Hematopoietic multipotent progenitor cell treated with erythropoietin and hydrocortisone succinate and interleukin-3 and kit ligand, for 15 days (in vitro differentiated cells): Measurements from ENCODE around the gene DCLK3.

Experiments
- DNase-seq: peaks from one replicate; pipeline ENCODE4 v3.0.0-alpha.2; 2015; ENCODE audit warnings: low spot score

Gene DCLK3

DNA sequence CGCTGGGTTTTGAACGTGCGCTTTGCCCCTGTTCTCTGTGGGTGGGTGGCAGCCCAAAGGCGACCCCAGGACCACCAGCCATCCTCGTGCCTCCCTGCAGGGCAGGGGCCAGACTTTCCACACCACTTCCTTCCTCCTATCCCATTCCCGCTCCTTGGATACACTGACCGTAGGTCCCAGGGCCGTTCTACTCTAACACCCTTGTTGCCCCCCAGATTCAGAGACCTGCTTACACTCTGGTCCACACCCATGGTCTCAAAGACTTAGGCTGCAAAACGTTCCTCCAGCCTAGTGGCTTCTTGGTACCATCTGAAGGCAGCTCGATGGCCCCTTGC lies 318 bp upstream of the DCLK3 start:
- DNase-seq = no peak

DNA sequence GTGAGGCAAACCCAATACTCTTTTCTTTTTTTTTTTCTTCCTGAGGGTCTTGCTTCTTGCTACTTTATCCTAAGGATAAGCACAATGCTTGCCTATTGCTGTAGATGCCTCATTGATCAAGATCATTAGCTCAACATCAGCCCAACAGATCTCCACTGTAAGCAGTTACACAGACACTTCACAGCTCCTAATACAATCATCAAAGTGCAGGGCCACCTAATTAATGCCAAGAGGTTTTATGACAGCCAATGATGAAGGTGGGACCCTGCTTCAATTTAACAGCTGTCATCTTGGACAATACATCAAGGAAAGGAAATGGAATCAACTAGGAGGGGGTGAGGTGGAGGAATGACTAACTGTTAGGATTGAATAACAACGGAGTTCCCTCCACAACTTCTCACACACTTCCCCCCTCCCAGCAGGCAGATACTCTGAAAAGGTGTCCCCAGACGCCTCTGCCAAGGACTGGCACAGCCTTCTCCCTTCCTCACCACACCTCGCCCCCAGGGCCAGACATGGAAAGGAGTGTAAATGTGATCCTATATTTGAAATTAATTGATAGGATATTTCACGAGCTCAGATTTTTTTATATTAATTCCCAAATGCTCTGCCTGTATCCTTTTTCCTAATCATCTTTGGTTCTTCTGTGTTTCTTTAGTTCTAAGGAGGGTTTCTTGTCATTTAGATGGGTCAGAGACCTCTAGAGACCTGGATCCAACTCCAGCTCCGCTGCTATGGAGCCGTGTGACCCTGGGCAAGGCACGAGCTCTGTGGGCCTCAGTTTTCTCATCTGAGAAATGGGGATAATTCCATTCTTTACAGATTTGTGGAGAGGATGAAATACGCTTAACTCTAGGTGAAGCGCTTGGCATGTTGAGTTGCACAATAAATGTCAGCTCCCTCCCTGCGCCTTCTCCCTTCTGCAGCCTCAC lies 1.2 kb downstream of the DCLK3 start:
- DNase-seq = no peak

DNA sequence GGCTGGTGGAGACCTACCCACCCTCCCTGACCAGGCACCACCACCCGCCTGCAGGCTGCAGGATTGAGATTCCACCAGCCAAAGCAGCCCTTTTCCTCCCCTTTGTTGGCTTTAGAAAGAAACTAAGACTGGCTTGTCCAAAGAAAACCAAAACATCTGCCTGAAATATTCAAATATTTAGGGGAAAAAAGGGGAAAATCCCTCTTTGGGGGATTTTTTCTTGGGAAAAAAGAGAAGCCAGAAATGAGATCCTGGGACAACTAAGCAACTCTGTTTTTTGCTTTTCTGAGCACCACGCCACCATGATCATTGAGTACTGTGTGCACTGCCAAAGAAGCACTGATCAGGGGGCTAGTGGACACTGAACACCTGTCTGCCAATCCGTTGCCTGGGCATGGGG lies 2.6 kb downstream of the DCLK3 start:
- DNase-seq = no peak

DNA sequence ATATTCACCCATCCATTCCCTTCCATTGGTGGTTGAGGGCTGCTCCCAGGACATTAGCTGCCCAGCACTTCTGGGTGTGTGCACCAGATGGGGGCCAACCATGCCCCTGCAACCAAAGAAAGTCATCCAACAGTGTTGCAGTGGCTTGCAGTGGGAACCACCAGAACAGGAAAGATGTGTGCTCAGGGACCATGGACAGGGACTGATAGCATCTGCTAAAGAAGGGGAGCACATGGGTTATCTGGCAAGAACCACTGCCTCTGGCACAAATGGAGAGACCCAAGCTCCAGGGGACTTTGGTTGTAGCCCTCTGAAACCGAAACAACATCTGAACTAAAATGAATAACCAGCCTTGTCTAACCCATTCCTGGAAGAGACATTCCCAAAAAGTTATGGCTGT lies 8.1 kb downstream of the DCLK3 start:
- DNase-seq = no peak

DNA sequence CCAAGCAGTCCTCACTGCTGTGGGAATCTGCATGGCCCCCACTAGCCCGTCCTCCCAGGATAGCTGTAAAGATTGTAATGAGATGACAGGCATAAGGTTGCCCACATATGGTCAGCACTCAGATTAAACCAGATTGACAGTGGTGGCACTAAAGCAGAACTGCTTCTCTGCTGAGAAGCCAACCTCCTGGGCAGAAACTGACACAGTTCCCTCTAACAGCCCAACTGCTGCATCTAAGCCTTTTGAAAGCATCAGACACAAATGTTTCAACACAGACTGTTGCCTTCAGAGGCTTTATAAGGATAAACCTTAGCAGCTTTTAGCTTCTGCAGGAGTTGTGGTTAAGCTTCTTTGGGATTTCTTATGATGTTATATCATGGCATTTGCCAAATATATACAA lies 13.0 kb downstream of the DCLK3 start:
- no peak for DNase-seq

DNA sequence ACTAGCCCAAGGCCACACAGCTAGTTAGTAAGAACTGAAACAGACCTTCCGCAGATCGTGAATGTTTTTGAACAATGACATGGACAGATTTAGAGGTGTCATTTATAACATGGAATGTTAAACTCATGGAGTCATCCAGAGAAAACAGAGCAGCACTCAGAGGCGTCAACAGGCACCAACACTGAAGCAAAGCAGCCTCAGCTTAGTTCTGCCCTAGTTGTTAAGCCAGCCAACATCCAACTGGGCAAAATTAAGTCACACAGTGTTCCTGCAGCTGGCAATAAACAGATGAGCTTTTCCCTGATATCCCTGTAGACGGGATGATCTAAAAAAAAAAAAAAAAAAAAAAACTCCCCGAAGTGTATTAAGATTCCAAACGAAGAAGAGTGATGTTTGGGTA lies 13.6 kb downstream of the DCLK3 start:
- no peak for DNase-seq

DNA sequence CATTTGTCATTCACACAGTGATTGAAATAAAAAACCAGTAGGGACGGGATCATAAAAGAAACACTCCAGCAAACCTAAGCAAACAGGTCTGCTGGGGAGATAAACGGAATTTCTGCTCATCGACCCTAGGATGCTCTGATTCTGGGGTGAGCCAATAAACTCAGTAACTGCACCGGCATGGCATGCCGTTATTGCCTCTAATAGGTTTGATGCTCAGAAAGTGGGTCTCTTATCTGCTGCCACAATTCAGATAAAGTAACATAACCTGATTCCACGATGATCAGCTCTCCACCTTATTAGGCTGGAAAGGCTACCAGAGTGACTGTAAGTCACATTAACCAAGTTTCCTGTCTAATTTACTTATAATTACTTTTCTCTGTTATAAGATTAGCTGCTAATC lies 19.6 kb downstream of the DCLK3 start:
- no peak for DNase-seq

DNA sequence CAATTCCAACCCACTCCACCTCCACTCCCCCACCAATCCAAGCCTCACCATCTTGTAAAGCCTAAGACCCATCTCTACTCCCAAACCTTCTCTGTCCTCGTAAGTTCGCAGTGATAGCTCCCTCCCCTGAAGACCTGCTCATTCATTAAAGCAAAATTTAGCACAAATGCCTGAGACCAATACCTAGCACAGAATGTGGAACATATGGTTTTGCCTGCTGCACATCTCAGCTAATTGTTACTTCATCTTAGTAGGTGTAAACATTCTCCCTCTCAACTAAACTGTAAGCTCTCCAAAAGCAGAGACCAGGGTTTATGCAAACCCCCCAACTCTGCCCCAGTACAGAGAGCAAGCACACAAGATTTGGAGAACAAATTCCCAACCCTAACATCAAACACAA lies 20.5 kb downstream of the DCLK3 start:
- DNase-seq = no peak

DNA sequence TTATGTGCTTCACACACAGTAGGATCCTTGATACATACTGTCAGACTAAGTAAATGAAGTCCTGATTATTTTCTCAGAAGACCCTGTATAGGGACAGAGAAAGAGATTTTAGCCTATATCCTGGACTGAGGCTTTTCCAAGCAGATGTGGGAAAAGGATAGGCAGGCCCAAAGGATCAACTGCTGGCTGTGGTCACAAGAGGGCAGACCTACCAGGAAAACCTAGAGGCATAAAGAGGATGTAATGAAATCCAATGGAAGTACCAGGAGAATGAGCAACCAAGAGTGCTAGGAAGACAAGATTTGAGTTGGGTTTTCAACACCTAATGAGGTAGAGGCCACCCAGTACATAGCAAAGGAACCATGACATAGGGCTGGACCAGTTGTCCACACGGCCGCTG lies 23.1 kb downstream of the DCLK3 start:
- no peak for DNase-seq

DNA sequence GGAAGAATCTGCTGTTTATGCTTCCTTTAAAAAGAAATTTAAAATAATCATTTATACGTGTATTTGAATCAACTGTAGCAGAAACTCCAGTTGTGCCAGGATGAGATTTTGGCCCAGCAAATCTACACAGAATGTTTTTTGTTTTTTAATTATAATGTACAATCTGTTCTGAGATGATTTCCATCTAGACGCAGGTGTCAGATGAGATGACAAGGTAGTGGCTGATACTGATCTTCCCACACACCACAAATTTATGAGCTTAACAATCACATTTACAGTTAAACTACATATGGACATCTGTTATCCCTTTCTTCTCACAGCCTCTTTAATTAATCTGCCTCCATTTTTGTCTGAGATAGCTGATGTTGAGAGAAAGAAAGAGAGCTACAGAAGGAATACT lies 23.6 kb downstream of the DCLK3 start:
- no peak for DNase-seq

DNA sequence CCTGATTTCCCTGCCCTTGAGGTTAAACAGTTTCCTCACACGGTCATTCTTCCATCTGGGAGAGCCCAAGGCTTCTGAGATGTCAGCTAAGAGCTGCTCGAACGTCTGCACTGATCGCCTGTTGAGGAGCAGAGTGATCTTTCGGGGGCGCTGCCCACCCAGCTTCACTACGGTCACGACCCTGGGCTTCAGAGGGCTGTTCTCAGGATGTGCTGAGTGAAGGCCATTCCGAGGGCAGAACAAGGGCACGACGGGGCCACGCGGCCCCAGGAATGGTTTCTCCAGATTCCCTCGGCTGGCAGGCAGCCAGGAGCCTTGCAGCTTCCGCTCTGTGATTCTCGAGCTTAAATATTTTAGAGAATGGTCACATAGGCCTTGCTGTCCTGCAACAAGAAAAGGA lies 25.7 kb downstream of the DCLK3 start:
- no peak for DNase-seq

DNA sequence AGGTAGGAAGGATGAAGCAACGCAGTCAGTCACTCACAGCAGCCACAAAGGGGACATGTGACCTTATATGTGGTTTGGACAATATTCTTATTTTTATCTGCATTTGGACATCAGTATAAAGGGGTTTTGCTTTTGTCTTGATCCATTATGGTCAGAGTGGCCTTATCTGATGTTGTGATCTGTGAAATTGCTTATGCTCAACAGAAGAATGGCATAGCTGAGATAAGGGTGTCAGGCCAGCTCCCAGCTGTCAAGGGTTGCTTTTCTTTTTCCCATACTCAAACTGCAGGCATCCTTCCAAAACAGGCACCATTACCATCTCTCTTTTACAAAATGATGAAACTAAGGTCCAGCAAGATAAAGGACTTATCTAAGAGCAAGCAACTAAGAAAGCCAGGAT lies 28.1 kb downstream of the DCLK3 start:
- no peak for DNase-seq

DNA sequence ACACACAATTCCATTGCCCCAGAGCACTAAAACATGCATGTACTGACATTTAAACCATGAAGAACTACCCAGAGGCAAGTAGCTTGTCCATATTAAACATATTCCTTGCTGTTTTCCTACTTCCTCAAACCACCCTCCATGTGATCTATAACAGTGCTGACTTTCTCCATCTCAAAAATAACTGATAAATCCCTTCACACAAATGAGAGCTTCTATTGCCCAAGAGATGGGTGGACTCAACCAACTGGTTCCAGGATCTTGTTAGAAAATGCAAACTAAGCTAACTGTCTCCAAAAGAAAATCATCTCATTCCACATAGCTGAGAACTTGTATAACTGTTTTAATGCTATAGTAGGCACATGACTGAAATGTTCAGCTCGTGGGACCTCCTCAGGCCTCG lies 29.6 kb downstream of the DCLK3 start:
- no peak for DNase-seq

DNA sequence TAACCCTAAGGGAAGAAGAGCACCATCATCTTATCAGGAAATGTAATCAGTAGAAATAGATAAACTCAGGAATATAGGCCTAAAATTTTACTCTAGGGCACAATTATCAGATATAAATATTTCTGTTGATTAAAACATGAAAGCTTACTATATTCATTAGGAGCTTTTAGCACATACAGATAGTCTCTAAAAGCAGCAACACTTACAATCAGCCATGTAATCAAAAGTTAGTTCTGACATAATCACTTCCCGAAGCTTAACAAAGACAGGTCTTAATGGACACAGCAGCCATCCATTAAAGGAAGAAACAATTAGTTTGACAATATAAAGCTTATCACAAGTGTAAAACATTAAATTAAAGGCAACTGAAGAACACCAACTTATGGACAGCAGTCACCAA lies 30.6 kb downstream of the DCLK3 start:
- DNase-seq = no peak

DNA sequence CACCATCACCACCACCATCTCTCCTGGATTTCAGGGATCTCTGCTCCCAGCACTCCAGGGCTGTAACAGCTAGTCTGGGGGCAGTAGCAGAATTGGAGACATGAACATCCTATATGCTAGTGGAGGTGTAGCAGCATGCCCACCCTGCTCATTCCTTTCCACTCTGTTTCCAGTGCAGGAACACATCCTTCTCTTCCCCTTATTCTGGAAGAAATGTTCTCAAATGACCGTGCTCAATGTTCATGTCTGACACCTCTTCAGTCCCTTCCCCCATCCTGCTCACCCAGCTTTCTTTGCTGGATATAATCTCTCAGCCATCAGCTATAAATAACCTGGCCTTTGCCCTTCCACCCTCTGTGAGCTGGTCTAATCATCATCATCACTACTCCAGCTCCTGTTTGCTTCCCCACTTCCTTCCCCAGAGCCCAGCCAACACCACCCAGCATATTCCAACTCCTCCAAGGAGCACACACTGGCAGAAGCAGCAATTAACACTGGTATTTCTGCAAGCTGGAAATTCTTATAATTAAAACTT lies 31.1 kb downstream of the DCLK3 start:
- DNase-seq = no peak

DNA sequence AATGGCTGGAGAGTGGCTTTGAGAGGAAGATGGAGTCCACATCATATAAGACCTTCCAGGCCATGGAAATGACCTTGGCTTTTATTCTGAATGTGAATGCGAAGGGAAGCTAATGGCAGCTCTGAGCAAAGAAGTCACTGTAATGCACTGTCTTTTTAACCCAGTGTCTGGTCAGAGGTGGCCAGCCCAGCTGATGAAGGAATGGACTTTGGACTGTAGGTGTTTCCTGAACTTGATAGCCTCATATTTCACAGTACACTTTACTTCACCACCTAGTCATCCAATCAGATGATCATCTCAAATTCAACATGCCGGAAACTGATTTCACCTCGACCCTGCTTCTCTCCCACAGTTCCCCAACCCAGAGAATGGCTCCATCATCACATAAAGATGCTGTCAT lies 33.4 kb downstream of the DCLK3 start:
- no peak for DNase-seq

DNA sequence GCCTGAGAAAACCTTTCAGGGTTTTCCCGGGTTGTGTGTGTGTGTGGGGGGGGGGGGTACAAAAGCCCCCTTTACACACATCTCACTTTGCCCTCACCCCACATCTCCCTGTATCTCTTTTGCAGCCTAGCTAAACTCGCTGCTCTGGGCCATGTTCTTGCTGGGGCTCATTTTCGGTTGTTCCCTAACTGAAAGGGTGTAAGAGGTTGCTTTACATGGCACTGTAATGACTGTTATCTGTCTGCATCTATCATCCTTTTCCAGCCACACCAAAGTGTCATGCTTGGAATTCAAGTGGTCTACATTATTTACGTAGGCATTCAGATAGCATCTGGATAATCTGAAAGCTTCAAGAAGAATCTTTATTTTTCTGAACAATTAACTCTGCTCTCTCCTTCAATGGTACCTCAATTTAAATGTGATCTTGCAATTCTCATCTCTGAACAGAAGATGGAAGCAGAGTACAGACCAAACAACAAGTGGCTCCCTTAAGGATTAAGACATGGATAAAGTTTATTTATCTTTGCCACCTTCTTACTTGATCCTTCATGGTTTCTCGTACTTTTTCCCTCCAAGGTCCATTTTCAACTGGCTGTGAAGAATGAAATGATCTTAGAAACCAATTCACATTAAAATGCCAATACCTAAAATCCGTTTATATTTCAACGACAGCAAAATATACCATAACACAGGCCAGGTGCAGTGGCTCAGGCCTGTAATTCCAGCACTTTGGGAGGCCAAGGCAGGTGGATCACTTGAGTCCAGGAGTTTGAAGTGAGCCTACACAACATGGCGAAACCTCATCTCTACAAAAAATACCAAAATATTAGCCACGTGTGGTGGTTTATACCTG lies 34.9 kb downstream of the DCLK3 start:
- peak; percentile 58 for DNase-seq

DNA sequence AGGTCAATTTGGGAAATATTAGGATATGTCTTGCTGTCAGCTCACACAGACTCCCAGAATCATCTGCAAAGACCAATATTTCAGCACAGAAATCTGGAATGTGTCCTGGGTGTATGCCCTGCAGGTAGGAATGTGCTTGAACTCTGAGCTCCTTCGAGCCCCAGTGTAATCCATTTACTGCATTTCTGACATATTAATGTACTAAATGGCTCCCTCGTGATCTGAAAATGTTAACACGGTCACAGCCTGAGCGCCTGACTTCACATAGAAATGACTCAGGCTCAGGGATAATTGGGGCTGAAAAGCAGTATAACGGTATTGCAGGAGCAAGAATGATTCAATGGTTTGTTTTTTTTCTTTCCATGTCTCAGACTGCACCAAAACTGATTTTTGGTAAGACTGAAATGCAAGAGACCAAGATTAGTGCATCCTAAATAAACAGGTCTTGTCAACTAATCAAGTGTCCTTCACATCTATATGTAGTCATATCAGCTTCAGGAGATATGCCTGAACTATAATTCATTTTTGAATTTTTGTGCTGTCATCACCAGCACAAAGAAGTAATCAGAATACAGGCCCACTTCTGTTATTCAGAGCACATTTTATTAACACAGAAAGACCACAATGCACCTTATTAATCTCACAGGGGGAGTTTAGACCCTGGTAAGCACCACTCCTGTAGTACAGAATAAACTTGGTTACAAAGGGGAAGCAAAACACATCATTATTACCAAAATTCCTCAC lies 49.8 kb downstream of the DCLK3 start:
- no peak for DNase-seq

DNA sequence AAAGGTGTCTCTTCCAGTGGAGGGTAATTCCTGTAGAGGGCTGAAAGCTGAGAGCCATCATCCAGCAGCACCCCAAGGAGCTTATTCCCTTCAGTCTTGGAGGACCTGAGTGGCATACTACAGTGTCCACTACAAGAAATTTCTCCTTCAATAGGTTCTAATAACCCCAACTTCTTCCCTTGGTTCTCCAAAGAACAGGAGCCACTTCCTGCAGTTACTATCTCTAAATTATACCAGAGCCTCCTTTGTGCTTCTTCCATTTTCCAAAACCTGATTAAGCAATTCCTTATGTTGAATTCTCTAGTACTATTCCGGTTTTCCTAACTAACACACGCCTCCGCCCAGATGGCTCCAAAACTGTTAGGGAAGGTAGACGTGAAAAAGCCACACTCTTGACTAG lies 50.4 kb downstream of the DCLK3 start:
- no peak for DNase-seq

DNA sequence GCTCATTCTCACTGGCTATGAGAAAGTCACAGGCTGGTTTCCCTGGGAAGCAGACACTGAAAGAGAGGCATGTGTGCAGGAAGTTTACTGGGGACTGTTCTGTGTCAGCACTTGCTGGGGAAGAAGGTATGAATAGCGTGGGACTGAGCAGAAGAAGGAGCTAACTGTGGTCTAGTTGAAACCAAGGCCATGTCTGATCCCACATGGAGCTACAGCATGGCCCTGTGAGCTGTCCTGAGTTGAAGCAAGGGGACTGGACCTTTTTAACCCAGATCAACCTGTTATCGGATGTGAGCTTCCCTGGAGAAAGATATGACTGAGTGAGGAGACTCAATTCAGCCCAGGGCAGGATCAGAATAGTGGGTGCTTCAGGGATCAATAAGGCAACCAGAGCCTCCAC lies 53.7 kb downstream of the DCLK3 start:
- DNase-seq = no peak

DNA sequence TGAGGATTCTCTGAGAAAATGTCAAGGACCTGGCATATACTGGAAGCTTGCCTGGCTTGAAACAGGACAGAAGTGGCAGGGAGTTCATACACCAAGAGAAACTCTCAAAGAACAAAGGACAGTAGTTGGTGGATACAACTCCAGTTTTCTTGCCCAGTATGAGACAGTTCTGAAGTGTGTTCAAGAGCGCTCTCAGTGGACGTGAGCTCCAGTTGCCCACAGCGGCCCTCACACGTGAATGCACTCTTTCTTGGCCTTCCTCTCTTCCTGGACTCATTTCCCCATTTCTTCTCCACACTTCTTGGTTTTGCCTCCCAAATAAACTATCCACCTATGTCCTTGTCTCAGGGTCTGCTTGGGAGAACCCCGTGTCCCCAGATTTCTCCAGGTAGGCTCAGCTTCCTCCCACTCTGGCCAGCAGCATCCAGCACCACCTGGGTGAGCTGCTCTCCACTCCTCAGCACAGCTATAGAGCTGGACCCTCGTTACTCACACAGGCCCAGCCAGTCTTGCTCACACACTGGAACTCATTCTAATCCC lies 54.5 kb downstream of the DCLK3 start:
- DNase-seq = no peak

DNA sequence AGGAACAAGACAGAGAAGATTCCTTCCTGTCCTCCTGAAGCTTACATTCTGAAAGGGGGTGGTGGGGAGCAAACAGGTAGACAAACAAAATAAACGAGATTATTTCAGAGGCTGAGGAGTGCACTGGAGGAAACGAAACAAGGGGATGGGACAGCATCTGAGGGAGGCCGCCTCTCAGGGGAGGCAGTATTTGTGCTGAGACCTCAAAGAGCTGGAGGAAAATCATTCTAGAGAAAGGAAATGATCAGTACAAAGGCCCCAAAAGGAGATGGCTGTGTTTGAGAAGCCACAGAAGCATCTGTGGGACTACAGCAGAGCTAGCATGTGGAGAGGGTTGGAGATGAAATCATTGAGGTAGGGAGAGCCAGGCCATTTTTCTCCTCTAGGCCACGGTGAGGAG lies 55.1 kb downstream of the DCLK3 start:
- no peak for DNase-seq
